Tibial nerve (tissue), 3 donors: Measurements from ENCODE around the gene C1QTNF7.

ENCODE experiments used
- POLR2A ChIP-seq, 2 donors: fragments of 450-650 bp; IDR thresholded peaks; one replicate each; pipeline ENCODE4 v1.6.1; 2017; ENCODE audit warnings: antibody characterized with exemption in 2 of 2, mild to moderate bottlenecking in 2 of 2, moderate library complexity in 2 of 2
- TF ChIP-seq, protein P1 (sequence below), 5 experiments: fragments of 200-600 bp in 3 of 5; fragments of 450-650 bp in 2 of 5; sonication (generic) in 3 of 5; IDR thresholded peaks; one replicate each; pipeline ENCODE4 v1.5.1; 2016 to 2019; ENCODE audit warnings: antibody characterized with exemption in 5 of 5, mild to moderate bottlenecking in 3 of 5, moderate library complexity in 2 of 5

GRCh38 chr4:15378062-15378461 is 49.8 kb upstream of the C1QTNF7 start:
- TF ChIP-seq, protein P1, sequence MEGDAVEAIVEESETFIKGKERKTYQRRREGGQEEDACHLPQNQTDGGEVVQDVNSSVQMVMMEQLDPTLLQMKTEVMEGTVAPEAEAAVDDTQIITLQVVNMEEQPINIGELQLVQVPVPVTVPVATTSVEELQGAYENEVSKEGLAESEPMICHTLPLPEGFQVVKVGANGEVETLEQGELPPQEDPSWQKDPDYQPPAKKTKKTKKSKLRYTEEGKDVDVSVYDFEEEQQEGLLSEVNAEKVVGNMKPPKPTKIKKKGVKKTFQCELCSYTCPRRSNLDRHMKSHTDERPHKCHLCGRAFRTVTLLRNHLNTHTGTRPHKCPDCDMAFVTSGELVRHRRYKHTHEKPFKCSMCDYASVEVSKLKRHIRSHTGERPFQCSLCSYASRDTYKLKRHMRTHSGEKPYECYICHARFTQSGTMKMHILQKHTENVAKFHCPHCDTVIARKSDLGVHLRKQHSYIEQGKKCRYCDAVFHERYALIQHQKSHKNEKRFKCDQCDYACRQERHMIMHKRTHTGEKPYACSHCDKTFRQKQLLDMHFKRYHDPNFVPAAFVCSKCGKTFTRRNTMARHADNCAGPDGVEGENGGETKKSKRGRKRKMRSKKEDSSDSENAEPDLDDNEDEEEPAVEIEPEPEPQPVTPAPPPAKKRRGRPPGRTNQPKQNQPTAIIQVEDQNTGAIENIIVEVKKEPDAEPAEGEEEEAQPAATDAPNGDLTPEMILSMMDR (IDR thresholded peaks at IDR 0.05): no peak
- no peak for TF ChIP-seq POLR2A (IDR thresholded peaks at IDR 0.05)
